UCSD-AML1 (cell line): ENCODE results near the gene RARG.
A peak's percentile ranks its signal among the peaks of the same experiment; 100 is the strongest.
"Not testable (repeated sequence)": the region's sequence is repeated elsewhere in the genome, so short reads cannot be mapped to it uniquely, and the experiment has no call there.

Source experiments
- DNase-seq: peaks from one replicate; lab custom pipeline; 2025; ENCODE audit not compliant: unreplicated experiment; lab: John Stamatoyannopoulos, UW

Gene RARG

GRCh38 chr12:53211476-53212381 is 20.3 kb downstream of the RARG start:
- DNase-seq = no peak

GRCh38 chr12:53210843-53211242 is 21.2 kb downstream of the RARG start:
- no peak for DNase-seq

GRCh38 chr12:53208877-53209463 is 23.0 kb downstream of the RARG start:
- peak; percentile 48 for DNase-seq

- no peak for DNase-seq
Measured at GRCh38 chr12:53208435-53208834, 23.6 kb downstream of the RARG start.

DNA sequence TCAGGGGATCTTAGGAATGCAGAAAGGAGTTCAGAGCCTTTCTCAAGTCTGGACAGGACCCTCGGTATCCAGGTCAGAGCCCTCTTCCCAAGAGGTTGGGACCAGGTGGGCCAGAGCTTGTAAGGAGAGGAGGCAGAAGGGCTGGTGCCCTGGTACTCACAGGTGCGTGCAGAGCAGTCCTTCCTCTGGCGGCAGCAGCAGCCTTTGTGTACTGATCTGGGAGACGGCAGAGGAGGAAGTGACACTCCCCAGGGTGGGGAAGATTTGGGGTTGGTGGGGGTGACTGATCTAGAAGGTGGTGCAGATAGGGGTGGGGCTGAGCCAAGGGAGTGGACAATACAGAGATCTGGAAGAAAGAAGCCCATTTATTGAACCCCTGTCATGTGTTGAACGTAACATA is 25.0 kb downstream of the RARG start, which contains the start of gene ITGB7:
Gene ITGB7, minus strand, starts transcription at position 210 of the 400 bp plus-strand sequence. CDS start 6,808 bp downstream, outside the sequence.
- DNase-seq = no peak

DNA sequence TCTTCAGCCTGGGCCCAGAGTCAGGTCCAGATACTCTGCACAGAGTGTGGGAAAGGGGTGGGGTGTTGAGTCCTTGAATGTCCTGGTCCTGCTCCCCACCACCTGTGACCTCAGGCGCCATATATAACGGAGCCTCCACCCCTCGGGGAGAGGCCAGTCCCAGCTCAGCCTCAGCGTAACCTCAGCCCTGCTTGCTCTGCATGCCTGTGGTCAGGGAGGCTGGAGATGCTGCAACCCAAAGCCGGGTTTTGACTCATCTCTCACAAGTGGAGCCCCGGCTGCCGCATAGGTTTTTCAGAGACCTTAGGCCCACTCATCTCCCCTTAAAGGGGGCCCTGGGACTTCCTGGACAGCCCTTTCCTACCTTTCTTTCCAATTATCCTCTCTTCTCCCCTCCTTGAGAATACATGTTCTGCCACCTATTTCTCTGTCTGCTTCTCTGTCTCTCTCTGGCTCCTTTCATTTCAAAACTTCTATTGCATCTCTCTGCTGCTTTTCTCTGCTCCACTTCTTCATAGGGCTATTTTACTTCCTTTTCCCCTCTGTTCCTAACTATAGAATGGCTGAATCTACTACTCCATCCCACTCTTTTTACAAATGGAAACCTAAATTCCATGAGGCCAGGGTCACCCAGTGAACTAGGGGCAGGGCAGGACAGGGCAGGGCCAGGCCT is 26.1 kb downstream of the RARG start:
- no peak for DNase-seq

GRCh38 chr12:53204351-53204750 is 27.7 kb downstream of the RARG start:
- DNase-seq = no peak

DNA sequence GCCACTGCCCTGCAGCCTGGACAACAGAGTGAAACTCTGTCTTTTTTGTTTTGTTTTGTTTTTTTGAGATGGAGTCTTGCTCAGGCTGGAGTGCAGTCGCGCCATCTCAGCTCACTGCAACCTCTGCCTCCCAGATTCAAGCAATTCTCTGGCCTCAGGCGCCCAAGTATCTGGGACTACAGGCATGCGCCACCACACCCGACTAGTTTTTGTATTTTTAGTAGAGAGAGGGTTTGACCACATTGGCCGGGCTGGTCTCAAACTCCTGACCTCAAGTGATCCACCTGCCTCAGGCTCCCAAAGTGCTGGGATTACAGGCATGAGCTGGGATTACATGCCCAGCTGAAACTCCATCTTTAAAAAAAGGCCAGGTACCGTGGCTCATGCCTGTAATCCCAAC is 29.7 kb downstream of the RARG start:
- not testable (repeated sequence) for DNase-seq

- DNase-seq = no peak
Measured at GRCh38 chr12:53201639-53202038, 30.4 kb downstream of the RARG start.

DNA sequence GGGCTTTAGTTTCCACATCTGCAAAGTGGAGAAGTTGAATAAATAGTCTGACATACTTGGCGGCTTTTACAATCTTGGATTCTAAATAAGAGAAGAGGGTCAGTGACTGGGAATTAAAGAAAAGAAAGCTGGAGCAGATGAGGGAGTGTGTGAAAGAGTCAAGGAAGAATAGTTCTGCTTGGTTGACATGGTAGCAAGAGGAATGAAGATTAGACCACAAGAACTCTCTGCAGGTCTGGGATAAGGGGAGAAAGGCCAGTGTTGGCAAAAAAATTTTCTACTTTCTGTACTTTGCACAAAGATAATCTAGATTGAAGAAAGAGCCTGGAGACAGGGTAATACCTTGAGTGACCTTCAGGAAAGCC is 30.9 kb downstream of the RARG start:
- no peak for DNase-seq

- no peak for DNase-seq
Measured at GRCh38 chr12:53200458-53201176, 31.4 kb downstream of the RARG start.

DNA sequence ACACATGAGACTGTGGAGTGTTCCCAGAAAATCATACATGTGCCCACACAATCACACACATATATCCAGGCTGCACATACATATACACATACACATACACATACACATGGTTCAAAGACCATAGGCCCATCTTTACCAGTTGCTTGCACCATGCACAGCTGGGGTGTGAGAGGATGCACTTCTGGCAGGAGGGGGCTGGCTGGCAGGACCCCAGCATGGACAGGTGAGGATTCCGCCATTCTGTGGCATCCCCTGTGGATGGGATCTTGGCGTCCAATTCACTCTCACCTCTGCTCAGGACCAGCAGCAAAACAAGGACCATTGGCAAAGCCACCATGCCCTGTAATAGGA is 31.9 kb downstream of the RARG start:
- no peak for DNase-seq

DNA sequence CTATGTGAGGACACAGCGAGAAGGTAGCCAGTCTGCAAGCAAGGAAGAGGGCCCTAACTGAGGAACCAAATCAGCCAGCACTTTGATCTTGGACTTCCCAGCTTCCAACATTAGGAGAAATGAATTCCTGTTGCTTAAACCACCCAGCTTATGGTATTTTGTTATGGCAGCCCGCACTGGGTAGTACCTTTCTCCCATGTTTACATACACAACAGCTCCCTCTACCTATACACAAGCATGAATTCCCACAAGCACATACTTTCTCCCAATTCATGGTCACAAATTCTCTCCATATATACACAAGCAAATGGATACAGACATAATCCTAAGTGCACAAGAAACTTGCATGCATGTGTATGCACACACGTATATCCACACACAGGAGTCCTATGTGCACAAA is 32.3 kb downstream of the RARG start:
- no peak for DNase-seq

GRCh38 chr12:53198486-53199110 is 33.4 kb downstream of the RARG start:
- DNase-seq = peak; percentile 46

DNA sequence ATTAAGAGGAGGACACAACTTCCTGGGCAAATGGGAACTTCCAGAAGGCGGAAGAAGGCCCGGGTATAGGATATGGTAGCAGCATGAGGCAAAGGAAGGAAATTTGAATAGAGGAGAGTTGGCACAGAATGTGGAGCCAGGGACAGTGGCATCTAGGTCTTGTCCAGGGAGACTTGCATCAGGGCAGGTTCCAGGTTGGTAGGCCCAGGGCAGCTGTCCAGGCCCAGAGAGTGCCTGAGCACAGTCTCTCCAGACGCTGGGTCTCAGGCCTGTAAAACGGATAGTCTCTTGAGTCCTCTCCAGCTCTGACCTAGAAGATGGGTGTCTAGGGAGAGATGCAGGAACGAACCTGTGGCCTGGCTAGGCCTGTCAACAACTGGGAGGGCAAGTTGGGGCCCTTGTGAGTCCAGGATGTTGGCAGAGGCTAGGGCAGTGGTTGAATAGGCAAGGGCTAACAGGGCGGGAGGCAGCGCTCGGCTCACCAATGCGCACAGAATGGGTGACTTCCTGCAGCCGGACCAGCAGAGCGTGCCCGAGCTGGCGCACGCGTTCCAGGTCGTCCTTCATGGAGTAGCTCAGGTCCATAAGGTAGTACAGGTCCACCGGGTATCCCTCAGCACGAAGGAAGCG is 34.9 kb downstream of the RARG start:
- no peak for DNase-seq

DNA sequence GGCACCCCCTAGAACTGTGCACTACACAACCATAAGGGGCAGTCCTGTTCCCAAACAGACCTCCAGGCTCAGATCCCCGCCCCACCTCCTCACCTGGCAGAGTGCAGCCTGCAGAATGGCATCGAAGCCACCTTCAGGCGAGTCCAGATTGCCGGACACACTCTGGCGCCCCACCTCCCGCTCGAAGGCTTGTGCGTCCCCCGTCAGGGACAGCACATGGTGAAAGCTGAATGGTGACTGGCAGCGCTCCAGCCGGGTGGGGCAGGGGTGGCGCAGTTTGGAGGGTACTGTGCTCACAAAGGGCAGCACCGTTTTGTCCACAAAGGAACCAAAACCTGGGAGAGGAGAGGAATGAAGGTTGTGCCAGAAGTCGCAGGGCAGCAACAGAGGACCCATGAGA is 35.5 kb downstream of the RARG start:
- DNase-seq = no peak

GRCh38 chr12:53195516-53196420 is 36.2 kb downstream of the RARG start:
- DNase-seq = no peak

GRCh38 chr12:53194973-53195372 is 37.0 kb downstream of the RARG start:
- DNase-seq = no peak

DNA sequence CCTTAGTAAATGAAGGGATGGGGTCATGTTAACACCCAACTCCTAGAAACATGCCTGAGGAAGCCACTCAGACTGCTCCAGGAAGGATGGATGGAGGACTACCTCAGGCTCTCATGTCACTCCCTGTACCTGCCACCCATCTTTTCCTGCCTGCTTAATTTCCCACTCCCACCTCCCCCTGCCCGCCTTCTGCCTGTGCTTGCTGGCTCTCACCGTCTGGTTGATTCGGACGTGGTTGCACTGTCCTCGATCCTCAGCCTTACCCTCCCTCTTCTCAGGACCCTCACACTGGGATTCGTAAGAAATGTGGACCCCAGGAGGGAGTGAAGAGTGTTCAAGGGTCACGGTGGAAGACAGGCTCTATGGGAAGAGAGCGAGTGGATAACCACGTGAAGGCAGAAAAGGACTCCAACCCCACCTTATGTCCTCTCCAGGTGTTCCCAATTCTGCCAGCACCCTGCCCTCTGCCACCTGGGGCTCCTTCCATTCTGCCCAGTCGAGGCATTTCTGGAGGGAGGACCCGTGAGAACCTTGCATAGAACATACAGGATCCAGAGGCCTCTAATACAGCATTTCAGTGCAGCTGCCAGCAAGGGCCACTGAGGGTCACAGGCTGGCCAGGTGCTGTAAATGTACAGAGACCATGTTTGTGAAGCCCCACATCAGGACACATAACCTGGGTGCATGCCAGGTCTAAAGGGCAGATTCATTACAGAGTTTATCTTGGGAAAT is 37.9 kb downstream of the RARG start:
- no peak for DNase-seq
